ENCODE results near the gene OR2F1.

Gene OR2F1

GRCh38 chr7:143978585-143978984, 23.9 kb downstream of the OR2F1 start:
- no peak for DNase-seq
- Mint-ChIP-seq H3K27me3 (peaks cover 4% of the 10 kb centered on the region), H3K4me1 (no peaks in the 10 kb centered on the region), H3K9me3 (no peaks in the 10 kb centered on the region), H3K36me3 (no peaks in the 10 kb centered on the region), H3K4me3 (no peak overlapping the region), H3K27ac (no peak overlapping the region)
- CTCF ChIA-PET = interaction anchor here (0.9 kb wide), 1 partner anchor 77 kb away, joined by 3 read pairs; the partner anchor contains the start of gene TCAF1

GRCh38 chr7:143979359-143979758, 24.7 kb downstream of the OR2F1 start:
- peaks cover 4% of the 10 kb centered on the region for H3K27me3 Mint-ChIP-seq
- H3K36me3 Mint-ChIP-seq = no peaks in the 10 kb centered on the region
- H3K4me1 Mint-ChIP-seq = no peaks in the 10 kb centered on the region
- no peak overlapping the region for H3K4me3 Mint-ChIP-seq
- no peak for DNase-seq
- H3K27ac Mint-ChIP-seq = no peak overlapping the region
- no peaks in the 10 kb centered on the region for H3K9me3 Mint-ChIP-seq
- CTCF ChIA-PET = no interaction called here

GRCh38 chr7:143979998-143980397, 25.4 kb downstream of the OR2F1 start:
- Mint-ChIP-seq H3K27ac (no peak overlapping the region), H3K9me3 (no peaks in the 10 kb centered on the region), H3K4me1 (no peaks in the 10 kb centered on the region), H3K4me3 (no peak overlapping the region), H3K27me3 (peaks cover 4% of the 10 kb centered on the region), H3K36me3 (no peaks in the 10 kb centered on the region)
- CTCF ChIA-PET = no interaction called here
- DNase-seq = no peak

- CTCF ChIA-PET = no interaction called here
- DNase-seq = no peak
- Mint-ChIP-seq H3K36me3 (no peaks in the 10 kb centered on the region), H3K9me3 (no peaks in the 10 kb centered on the region), H3K27me3 (peaks cover 4% of the 10 kb centered on the region), H3K4me3 (no peak overlapping the region), H3K27ac (no peak overlapping the region), H3K4me1 (no peaks in the 10 kb centered on the region)
Observed at GRCh38 chr7:143980746-143981510, 26.3 kb downstream of the OR2F1 start.

GRCh38 chr7:143983960-143984359, 29.3 kb downstream of the OR2F1 start:
- DNase-seq = no peak
- CTCF ChIA-PET = interaction anchor here (0.6 to 1.2 kb wide), 2 partner anchors 144 to 707 kb away, joined by 3 read pairs; no protein-coding TSS in a partner anchor
- Mint-ChIP-seq H3K4me3 (no peak overlapping the region), H3K27ac (no peak overlapping the region), H3K4me1 (peaks cover 20% of the 10 kb centered on the region), H3K36me3 (no peaks in the 10 kb centered on the region), H3K9me3 (no peaks in the 10 kb centered on the region), H3K27me3 (peaks cover 4% of the 10 kb centered on the region)

- H3K27ac Mint-ChIP-seq = peak overlapping the region; percentile 6
- no peak overlapping the region for H3K4me3 Mint-ChIP-seq
Observed at GRCh38 chr7:143987513-143987912, 32.9 kb downstream of the OR2F1 start.

GRCh38 chr7:143988976-143989745, 34.5 kb downstream of the OR2F1 start:
- H3K9me3 Mint-ChIP-seq = peaks cover 7% of the 10 kb centered on the region
- CTCF ChIA-PET = no interaction called here
- H3K36me3 Mint-ChIP-seq = peaks cover 4% of the 10 kb centered on the region
- peaks cover 20% of the 10 kb centered on the region for H3K4me1 Mint-ChIP-seq
- no peak for DNase-seq
- no peaks in the 10 kb centered on the region for H3K27me3 Mint-ChIP-seq
- H3K4me3 Mint-ChIP-seq = no peak overlapping the region
- H3K27ac Mint-ChIP-seq = no peak overlapping the region

More at GRCh38 chr7:143987513-143987912, 32.9 kb downstream of the OR2F1 start:
- DNase-seq = no peak
- Mint-ChIP-seq H3K9me3 (peaks cover 7% of the 10 kb centered on the region), H3K4me1 (peaks cover 20% of the 10 kb centered on the region), H3K27me3 (no peaks in the 10 kb centered on the region), H3K36me3 (peaks cover 4% of the 10 kb centered on the region)
- CTCF ChIA-PET = no interaction called here

- no peak overlapping the region for H3K27ac Mint-ChIP-seq
- H3K4me3 Mint-ChIP-seq = no peak overlapping the region
- DNase-seq = no peak
- CTCF ChIA-PET = no interaction called here
- H3K4me1 Mint-ChIP-seq = peaks cover 5% of the 10 kb centered on the region
- H3K27me3 Mint-ChIP-seq = no peaks in the 10 kb centered on the region
- peaks cover 7% of the 10 kb centered on the region for H3K9me3 Mint-ChIP-seq
- H3K36me3 Mint-ChIP-seq = peaks cover 4% of the 10 kb centered on the region
Observed at GRCh38 chr7:143992670-143993069, 38.0 kb downstream of the OR2F1 start.

- DNase-seq = no peak
- Mint-ChIP-seq H3K36me3 (peaks cover 4% of the 10 kb centered on the region), H3K9me3 (peaks cover 7% of the 10 kb centered on the region)
Observed at GRCh38 chr7:143993924-143994323, 39.3 kb downstream of the OR2F1 start.

GRCh38 chr7:144000020-144000419, 45.4 kb downstream of the OR2F1 start, which contains the start of gene OR6B1:
OR6B1 (plus strand) TSS chr7:144000320; CDS start chr7:144003997, 3,677 bp downstream.
- no peak within 1 kb of the TSS for H3K4me3 Mint-ChIP-seq
- no peaks in the 10 kb centered on the region for H3K36me3 Mint-ChIP-seq

More at GRCh38 chr7:143993924-143994323, 39.3 kb downstream of the OR2F1 start:
- no peak overlapping the region for H3K27ac Mint-ChIP-seq
- CTCF ChIA-PET = no interaction called here
- no peaks in the 10 kb centered on the region for H3K27me3 Mint-ChIP-seq
- no peaks in the 10 kb centered on the region for H3K4me1 Mint-ChIP-seq
- no peak overlapping the region for H3K4me3 Mint-ChIP-seq

GRCh38 chr7:144001543-144001942, 46.9 kb downstream of the OR2F1 start:
- H3K4me1 Mint-ChIP-seq = no peaks in the 10 kb centered on the region
- H3K27ac Mint-ChIP-seq = no peak overlapping the region
- H3K27me3 Mint-ChIP-seq = no peaks in the 10 kb centered on the region
- H3K36me3 Mint-ChIP-seq = no peaks in the 10 kb centered on the region
- no peak for DNase-seq
- H3K9me3 Mint-ChIP-seq = no peaks in the 10 kb centered on the region
- no peak overlapping the region for H3K4me3 Mint-ChIP-seq
- CTCF ChIA-PET = interaction anchor here (0.6 kb wide), 1 partner anchor 1597 kb away, joined by 3 read pairs; no protein-coding TSS in a partner anchor

More at GRCh38 chr7:144000020-144000419, 45.4 kb downstream of the OR2F1 start, which contains the start of gene OR6B1:
- no peaks in the 10 kb centered on the region for H3K27me3 Mint-ChIP-seq
- no peak within 1 kb of the TSS for H3K27ac Mint-ChIP-seq
- CTCF ChIA-PET = no interaction called here
- no peaks in the 10 kb centered on the region for H3K9me3 Mint-ChIP-seq
- no peaks in the 10 kb centered on the region for H3K4me1 Mint-ChIP-seq
- DNase-seq = no peak

GRCh38 chr7:144004703-144005102, 50.1 kb downstream of the OR2F1 start:
- H3K4me1 Mint-ChIP-seq = no peaks in the 10 kb centered on the region
- CTCF ChIA-PET = no interaction called here
- H3K36me3 Mint-ChIP-seq = no peaks in the 10 kb centered on the region
- H3K27me3 Mint-ChIP-seq = peaks cover 4% of the 10 kb centered on the region
- DNase-seq = no peak
- H3K4me3 Mint-ChIP-seq = no peak overlapping the region
- H3K27ac Mint-ChIP-seq = no peak overlapping the region
- H3K9me3 Mint-ChIP-seq = peaks cover 7% of the 10 kb centered on the region

- no peak overlapping the region for H3K27ac Mint-ChIP-seq
- no peaks in the 10 kb centered on the region for H3K4me1 Mint-ChIP-seq
- no peak for DNase-seq
- no peak overlapping the region for H3K4me3 Mint-ChIP-seq
- H3K36me3 Mint-ChIP-seq = no peaks in the 10 kb centered on the region
- CTCF ChIA-PET = no interaction called here
- peaks cover 4% of the 10 kb centered on the region for H3K27me3 Mint-ChIP-seq
- H3K9me3 Mint-ChIP-seq = peaks cover 12% of the 10 kb centered on the region
Observed at GRCh38 chr7:144006029-144006691, 51.5 kb downstream of the OR2F1 start.

- DNase-seq = no peak
- Mint-ChIP-seq H3K27me3 (peaks cover 4% of the 10 kb centered on the region), H3K4me1 (no peaks in the 10 kb centered on the region), H3K27ac (no peak overlapping the region), H3K9me3 (peaks cover 12% of the 10 kb centered on the region), H3K4me3 (no peak overlapping the region), H3K36me3 (no peaks in the 10 kb centered on the region)
- CTCF ChIA-PET = no interaction called here
Observed at GRCh38 chr7:144006692-144007042, 52.0 kb downstream of the OR2F1 start.

All from activated naive CD4-positive, alpha-beta T cell treated with anti-CD3 and anti-CD28 coated beads, Interleukin-2, amount 10 ng/mL, durations not matched to agents 7 days and 5 days (primary cell).